ENCODE data around the gene CDK2AP2.
A peak's percentile ranks its signal among the peaks of the same experiment; 100 is the strongest.

Gene CDK2AP2

GRCh38 chr11:67503119-67504004 lies 4.6 kb downstream of the CDK2AP2 start:
- DNase-seq (ENCODE audit: low spot score) = peak; percentile 66

GRCh38 chr11:67502328-67502979 lies 5.5 kb downstream of the CDK2AP2 start:
- DNase-seq (ENCODE audit: low spot score) = peak; percentile 60

- peak; percentile 53 for DNase-seq (ENCODE audit: low spot score)
Observed at GRCh38 chr11:67501854-67502253, 6.1 kb downstream of the CDK2AP2 start.

GRCh38 chr11:67500831-67501715 lies 6.9 kb downstream of the CDK2AP2 start:
- no peak for DNase-seq (ENCODE audit: low spot score)

GRCh38 chr11:67500484-67500821 lies 7.5 kb downstream of the CDK2AP2 start:
- no peak for DNase-seq (ENCODE audit: low spot score)

GRCh38 chr11:67499808-67500483 lies 8.0 kb downstream of the CDK2AP2 start:
- peak; percentile 53 for DNase-seq (ENCODE audit: low spot score)

GRCh38 chr11:67498544-67498972 lies 9.4 kb downstream of the CDK2AP2 start:
- DNase-seq (ENCODE audit: low spot score) = peak; percentile 42

GRCh38 chr11:67497656-67498291 lies 10.2 kb downstream of the CDK2AP2 start:
- DNase-seq (ENCODE audit: low spot score) = peak; percentile 34

- DNase-seq (ENCODE audit: low spot score) = no peak
Observed at GRCh38 chr11:67496113-67496512, 11.8 kb downstream of the CDK2AP2 start.

- DNase-seq (ENCODE audit: low spot score) = no peak
Observed at GRCh38 chr11:67495234-67496005, 12.5 kb downstream of the CDK2AP2 start.

GRCh38 chr11:67494371-67495233 lies 13.4 kb downstream of the CDK2AP2 start:
- DNase-seq (ENCODE audit: low spot score) = no peak

- no peak for DNase-seq (ENCODE audit: low spot score)
Observed at GRCh38 chr11:67493548-67494370, 14.2 kb downstream of the CDK2AP2 start.

GRCh38 chr11:67492801-67493547 lies 15.0 kb downstream of the CDK2AP2 start:
- no peak for DNase-seq (ENCODE audit: low spot score)

GRCh38 chr11:67492069-67492727 lies 15.8 kb downstream of the CDK2AP2 start:
- no peak for DNase-seq (ENCODE audit: low spot score)

GRCh38 chr11:67491276-67492068 lies 16.5 kb downstream of the CDK2AP2 start:
- DNase-seq (ENCODE audit: low spot score) = no peak

- no peak for DNase-seq (ENCODE audit: low spot score)
Observed at GRCh38 chr11:67490727-67491065, 17.3 kb downstream of the CDK2AP2 start.

All from left forelimb (tissue), 1 donor.